ENCODE results near the gene ZNF830. TPM values are rescaled to one million over a fixed set of nuclear protein-coding genes. Genes with fewer than 3 reads are reported as not detected.
A peak's percentile ranks its signal among the peaks of the same experiment; 100 is the strongest.

The ZNF830 gene
- total and polyA plus RNA-seq, 5 experiments from 2014 or later = 17.4 to 55.6 (median 27.6) TPM

- no peak overlapping the region for H3K4me3 Mint-ChIP-seq
- peak overlapping the region in 9 of 10 donors; percentile 14 to 69 (median 43) for H3K27ac Mint-ChIP-seq
- no peak for ATAC-seq
- POLR2A ChIA-PET = interaction anchor here (0.5 to 2.2 kb wide), 2 partner anchors 11 to 571 kb away, joined by 3 to 7 read pairs; no protein-coding TSS in a partner anchor
- peaks cover 0 to 88% (median 16%) of the 10 kb centered on the region in 3 donors for H3K36me3 Mint-ChIP-seq
- H3K9me3 Mint-ChIP-seq = no peaks in the 10 kb centered on the region
- H3K4me1 Mint-ChIP-seq = peaks cover 0 to 4% (median 2%) of the 10 kb centered on the region in 4 donors
- H3K27me3 Mint-ChIP-seq = no peaks in the 10 kb centered on the region
- no peak for DNase-seq
These were observed 50.4 kb downstream of the ZNF830 start for GRCh38 chr17:35011671-35012216.

Other genes with a start within 250 kb of the ZNF830 start
- gene CCT6B, start 80 bp upstream of the ZNF830 start, total RNA-seq = 1 to 10 TPM; 3.9 to 4.0 TPM
- gene CCT6B, start 80 bp upstream of the ZNF830 start, polyA plus RNA-seq = 1 to 10 TPM in 2 of 3 donors, under 1 TPM in 1; 0.35 to 2.4 (median 1.3) TPM
- gene LIG3, start 19.0 kb downstream of the ZNF830 start, total RNA-seq = 10 to 100 TPM; 49.8 to 51.7 TPM
- 10 to 100 TPM; 12.2 to 15.2 (median 13.1) TPM for gene LIG3, start 19.0 kb downstream of the ZNF830 start, polyA plus RNA-seq
- gene RFFL, start 102.2 kb downstream of the ZNF830 start, total RNA-seq = 10 to 100 TPM; 69.1 to 70.1 TPM
- gene RFFL, start 102.2 kb downstream of the ZNF830 start, polyA plus RNA-seq = 10 to 100 TPM; 30.8 to 39.7 (median 31.9) TPM
- 10 to 100 TPM; 23.5 to 28.7 TPM for gene RAD51D, start 158.3 kb downstream of the ZNF830 start, total RNA-seq
- 10 to 100 TPM in 1 of 3 donors, 1 to 10 TPM in 2; 6.5 to 13.6 (median 8.4) TPM for gene RAD51D, start 158.3 kb downstream of the ZNF830 start, polyA plus RNA-seq
- not detected for gene FNDC8, start 160.1 kb downstream of the ZNF830 start, total RNA-seq
- gene FNDC8, start 160.1 kb downstream of the ZNF830 start, polyA plus RNA-seq = not detected
- gene NLE1, start 180.8 kb downstream of the ZNF830 start, total RNA-seq = 10 to 100 TPM; 16.7 to 21.7 TPM
- gene NLE1, start 180.8 kb downstream of the ZNF830 start, polyA plus RNA-seq = 1 to 10 TPM; 4.6 to 6.4 (median 5.3) TPM
- gene UNC45B, start 186.3 kb downstream of the ZNF830 start, total RNA-seq = under 1 TPM; 0.36 TPM
- gene UNC45B, start 186.3 kb downstream of the ZNF830 start, polyA plus RNA-seq = under 1 TPM; 0.15 to 0.59 (median 0.28) TPM
- under 1 TPM in 1 of 2 experiments, not detected in 1; 0.33 TPM for gene SLC35G3, start 232.9 kb downstream of the ZNF830 start, total RNA-seq
- under 1 TPM; 0.15 to 0.47 (median 0.18) TPM for gene SLC35G3, start 232.9 kb downstream of the ZNF830 start, polyA plus RNA-seq